B cell (primary cell): Measurements from ENCODE around the gene AADAT.
"Not testable (repeated sequence)": the region's sequence is repeated elsewhere in the genome, so short reads cannot be mapped to it uniquely, and the experiment has no call there.

Experiments
- CTCF ChIP-seq: fragments of 200-600 bp; IDR thresholded peaks from one replicate; pipeline ENCODE4 v1.8.0; 2022; ENCODE audit warnings: antibody characterized with exemption, mild to moderate bottlenecking
- EZH2 ChIP-seq: IDR thresholded peaks from 2 replicates; pipeline ENCODE4 v1.6.1; 2012; ENCODE audit warnings: borderline replicate concordance, low read depth, mild to moderate bottlenecking, moderate library complexity, low read length; ENCODE audit not compliant: insufficient read depth, poor library complexity, severe bottlenecking

DNA sequence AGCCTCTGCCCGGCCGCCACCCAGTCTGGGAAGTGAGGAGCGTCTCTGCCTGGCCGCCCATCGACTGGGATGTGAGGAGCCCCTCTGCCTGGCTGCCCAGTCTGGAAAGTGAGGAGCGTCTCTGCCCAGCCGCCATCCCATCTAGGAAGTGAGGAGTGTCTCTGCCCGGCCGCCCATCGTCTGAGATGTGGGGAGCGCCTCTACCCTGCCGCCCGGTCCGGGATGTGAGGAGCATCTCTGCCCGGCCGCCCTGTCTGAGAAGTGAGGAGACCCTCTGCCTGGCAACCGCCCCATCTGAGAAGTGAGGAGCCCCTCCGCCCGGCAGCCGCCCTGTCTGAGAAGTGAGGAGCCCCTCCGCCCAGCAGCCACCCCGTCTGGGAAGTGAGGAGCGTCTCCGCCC, 43.6 kb downstream of the AADAT start:
- TF ChIP-seq EZH2, CTCF: not testable (repeated sequence)
